ENCODE results near the gene ZNF592.
"Not testable (repeated sequence)": the region's sequence is repeated elsewhere in the genome, so short reads cannot be mapped to it uniquely, and the experiment has no call there.

ZNF592 gene

GRCh38 chr15:84748274-84749110, at the start of gene ZNF592:
TSS of gene ZNF592 (plus strand) at chr15:84748592. CDS start at chr15:84782676, 34,084 bp downstream.
- DNase-seq (ENCODE audit: low read depth in 1 of 2, low spot score in 1 of 2), result peak; percentile 60 to 74

GRCh38 chr15:84699538-84700191, 48.7 kb upstream of the ZNF592 start:
- DNase-seq (ENCODE audit: low read depth in 1 of 2, low spot score in 1 of 2), result no peak

GRCh38 chr15:84702961-84703482, 45.4 kb upstream of the ZNF592 start:
- DNase-seq (ENCODE audit: low read depth in 1 of 2, low spot score in 1 of 2), result no peak

GRCh38 chr15:84703808-84704207, 44.6 kb upstream of the ZNF592 start:
- DNase-seq (ENCODE audit: low read depth in 1 of 2, low spot score in 1 of 2), result no peak

- DNase-seq (ENCODE audit: low read depth in 1 of 2, low spot score in 1 of 2), result no peak
These were observed 34.0 kb upstream of the ZNF592 start for GRCh38 chr15:84714372-84714771.

- DNase-seq (ENCODE audit: low read depth in 1 of 2, low spot score in 1 of 2), result no peak
These were observed 33.6 kb upstream of the ZNF592 start for GRCh38 chr15:84714821-84715220.

GRCh38 chr15:84715441-84716035, 32.9 kb upstream of the ZNF592 start:
- peak in 1 of 2 donors; percentile 9 for DNase-seq (ENCODE audit: low read depth in 1 of 2, low spot score in 1 of 2)

- DNase-seq (ENCODE audit: low read depth in 1 of 2, low spot score in 1 of 2), result peak; percentile 79 to 86
These were observed 32.2 kb upstream of the ZNF592 start, which contains the start of gene SEC11A for GRCh38 chr15:84716036-84716732. TSS of gene SEC11A (minus strand) at chr15:84716139. CDS start at chr15:84716075, 64 bp downstream.

- DNase-seq (ENCODE audit: low read depth in 1 of 2, low spot score in 1 of 2), result no peak
These were observed 27.0 kb upstream of the ZNF592 start for GRCh38 chr15:84721371-84721770.

- DNase-seq (ENCODE audit: low read depth in 1 of 2, low spot score in 1 of 2), result no peak
These were observed 25.8 kb upstream of the ZNF592 start for GRCh38 chr15:84722628-84723027.

- no peak for DNase-seq (ENCODE audit: low read depth in 1 of 2, low spot score in 1 of 2)
These were observed 23.3 kb upstream of the ZNF592 start for GRCh38 chr15:84725001-84725491.

- no peak for DNase-seq (ENCODE audit: low read depth in 1 of 2, low spot score in 1 of 2)
These were observed 21.0 kb upstream of the ZNF592 start for GRCh38 chr15:84727429-84727828.

GRCh38 chr15:84731774-84732173, 16.6 kb upstream of the ZNF592 start:
- DNase-seq (ENCODE audit: low read depth in 1 of 2, low spot score in 1 of 2), result no peak

GRCh38 chr15:84734794-84735479, 13.5 kb upstream of the ZNF592 start:
- DNase-seq (ENCODE audit: low read depth in 1 of 2, low spot score in 1 of 2), result peak; percentile 28 to 54

- not testable (repeated sequence) for DNase-seq (ENCODE audit: low read depth in 1 of 2, low spot score in 1 of 2)
These were observed 12.8 kb upstream of the ZNF592 start for GRCh38 chr15:84735480-84736061.

GRCh38 chr15:84736375-84736774, 12.0 kb upstream of the ZNF592 start:
- DNase-seq (ENCODE audit: low read depth in 1 of 2, low spot score in 1 of 2), result peak in 1 of 2 donors; percentile 42

- DNase-seq (ENCODE audit: low read depth in 1 of 2, low spot score in 1 of 2), result no peak
These were observed 11.4 kb upstream of the ZNF592 start for GRCh38 chr15:84737005-84737404.

GRCh38 chr15:84740691-84741090, 7.7 kb upstream of the ZNF592 start:
- no peak for DNase-seq (ENCODE audit: low read depth in 1 of 2, low spot score in 1 of 2)

- no peak for DNase-seq (ENCODE audit: low read depth in 1 of 2, low spot score in 1 of 2)
These were observed 7.3 kb upstream of the ZNF592 start for GRCh38 chr15:84741121-84741520.

Measured in activated T-helper 1 cell treated with anti-CD3 and anti-CD28 coated beads, Interleukin-2, amount 50 U/mL, for 16 hours (primary cell).